Stimulated activated CD4-positive, alpha-beta T cell treated with anti-CD3 and anti-CD28 coated beads, Interleukin-4, amount 100 ng/mL, for 48 hours (primary cell): ENCODE measurements around the gene SKIDA1.

Experiments used
- DNase-seq, 2 donors: peaks; one replicate each; pipeline ENCODE4 v3.0.0-alpha.2; 2020; ENCODE audit warnings: low read depth in 2 of 2

SKIDA1 gene

DNA sequence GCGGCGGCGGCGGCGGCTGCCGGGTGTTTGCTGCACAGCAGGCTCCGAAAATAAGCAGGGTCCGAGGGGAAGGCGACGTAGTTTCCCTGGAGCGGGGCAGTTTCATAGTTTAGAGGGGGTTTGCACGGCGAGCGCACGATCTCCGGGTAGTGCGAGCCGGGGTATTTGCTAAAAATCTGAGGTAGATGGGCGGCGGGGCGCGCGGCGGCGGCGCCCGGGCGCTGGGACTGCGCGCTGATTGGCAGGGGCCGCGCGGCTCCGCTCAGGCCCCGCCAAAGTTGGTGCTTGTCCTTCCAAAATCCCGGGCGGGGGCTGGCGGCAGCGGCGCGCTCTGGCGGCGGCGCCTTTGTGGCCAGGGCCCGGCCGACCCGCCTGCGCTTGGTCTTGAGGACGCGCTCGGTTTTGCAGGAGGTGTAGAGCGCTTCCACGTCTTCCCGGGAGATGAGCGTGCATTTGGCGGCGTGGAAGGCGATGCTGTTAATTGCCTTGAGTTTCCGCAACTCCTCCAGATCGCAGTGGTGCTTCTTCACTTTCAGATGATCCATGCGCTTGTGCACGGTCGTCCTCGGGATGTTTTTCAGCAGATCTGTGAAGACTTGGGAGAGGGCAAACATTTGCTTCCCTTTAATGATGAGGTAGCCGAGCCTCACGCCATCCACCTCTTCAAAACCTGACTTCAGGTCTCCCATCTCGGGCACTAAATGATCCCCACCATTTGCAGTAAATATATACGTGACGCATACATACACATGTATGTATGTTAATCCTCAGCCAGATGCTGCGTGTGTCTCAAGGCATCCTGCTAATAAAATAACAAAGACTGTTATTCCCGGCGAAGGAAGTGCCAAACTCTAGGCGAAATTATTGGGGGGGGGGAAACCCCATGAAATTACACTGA, 8.1 kb downstream of the SKIDA1 start:
- DNase-seq: no peak

DNA sequence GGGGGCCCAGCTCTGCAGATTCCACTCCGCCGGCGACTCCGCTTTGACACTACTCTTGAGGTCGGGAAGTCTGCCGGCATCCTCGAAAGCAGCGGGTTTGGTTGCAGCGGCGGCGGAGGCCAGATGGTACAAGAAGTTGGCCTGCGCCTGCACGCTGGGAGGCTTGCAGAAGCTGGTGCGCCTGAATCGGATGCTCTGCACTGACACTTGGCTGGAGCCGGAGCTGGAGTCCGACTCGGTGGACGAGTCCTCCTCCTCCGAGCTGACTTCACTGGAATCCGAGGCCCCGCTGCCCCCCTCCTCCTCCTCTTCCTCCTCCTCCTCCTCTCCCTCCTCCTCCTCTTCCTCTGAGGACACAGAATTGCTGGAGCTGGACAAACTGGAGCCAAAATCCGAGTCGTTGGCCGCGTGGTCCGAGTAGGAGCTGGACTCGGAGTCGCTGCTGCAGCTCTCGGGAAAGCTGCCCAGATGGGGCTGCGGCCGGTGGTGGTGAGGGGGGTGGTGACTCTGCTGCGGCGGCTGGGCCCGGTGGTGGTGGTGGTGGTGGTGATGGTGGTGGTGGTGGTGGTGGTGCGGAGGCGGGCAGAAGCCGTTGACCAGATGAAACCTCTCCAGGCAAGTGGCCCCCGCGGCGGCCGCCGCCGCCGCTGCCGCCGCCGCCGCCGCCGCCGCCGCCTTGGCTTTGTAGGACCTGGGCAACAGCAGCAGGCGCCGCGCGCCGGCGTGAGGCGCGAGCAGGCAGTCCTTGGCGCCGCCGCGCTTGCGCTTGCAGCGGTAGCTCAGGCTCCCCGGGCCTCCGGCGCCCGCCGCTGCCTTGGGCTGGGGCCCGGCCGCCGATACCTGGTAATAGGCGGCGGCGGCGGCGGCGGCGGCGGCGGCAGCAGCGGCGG, 9.0 kb downstream of the SKIDA1 start:
- no peak for DNase-seq

DNA sequence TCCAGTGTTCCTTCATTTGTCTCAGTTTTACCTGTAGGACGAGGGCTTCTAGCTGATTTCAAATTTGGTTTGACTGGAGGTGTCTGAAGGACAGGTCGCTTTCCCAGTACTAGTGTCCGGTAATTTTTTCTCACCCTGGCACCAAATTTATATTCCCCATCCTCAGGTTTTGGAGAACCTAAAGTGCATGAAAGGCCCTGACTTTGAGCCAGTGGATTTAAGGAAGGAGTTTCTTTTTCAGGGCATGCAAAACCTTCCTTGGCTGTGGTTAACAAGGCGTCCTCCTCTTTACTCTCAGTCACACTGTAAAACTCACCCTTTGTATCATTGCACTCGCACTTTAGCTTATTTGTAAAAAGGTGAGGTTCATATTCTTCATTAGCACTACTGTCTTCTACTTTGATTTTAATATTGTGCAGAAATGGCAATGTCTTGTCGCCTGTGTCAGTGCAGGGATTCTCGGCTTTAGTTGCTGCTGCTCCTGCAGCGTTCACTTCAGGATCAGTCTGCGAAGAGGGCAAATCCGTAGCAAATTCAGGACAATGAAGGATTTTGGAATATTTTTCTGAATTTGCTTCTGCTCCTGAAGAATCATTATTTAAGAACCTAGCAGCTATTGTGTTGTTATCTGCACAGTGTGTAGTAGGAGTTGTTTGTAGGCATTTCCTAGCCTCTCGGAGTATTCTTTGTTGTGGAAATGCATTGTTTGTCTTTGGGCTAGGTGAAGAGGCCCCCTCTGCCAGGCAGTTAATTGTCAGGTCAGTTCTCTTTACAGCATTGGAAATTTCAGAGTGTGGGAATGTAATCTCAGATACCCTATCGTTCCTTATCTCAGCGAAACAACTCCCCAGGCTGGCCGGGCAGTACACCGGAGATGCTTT, 9.9 kb downstream of the SKIDA1 start:
- DNase-seq: no peak

DNA sequence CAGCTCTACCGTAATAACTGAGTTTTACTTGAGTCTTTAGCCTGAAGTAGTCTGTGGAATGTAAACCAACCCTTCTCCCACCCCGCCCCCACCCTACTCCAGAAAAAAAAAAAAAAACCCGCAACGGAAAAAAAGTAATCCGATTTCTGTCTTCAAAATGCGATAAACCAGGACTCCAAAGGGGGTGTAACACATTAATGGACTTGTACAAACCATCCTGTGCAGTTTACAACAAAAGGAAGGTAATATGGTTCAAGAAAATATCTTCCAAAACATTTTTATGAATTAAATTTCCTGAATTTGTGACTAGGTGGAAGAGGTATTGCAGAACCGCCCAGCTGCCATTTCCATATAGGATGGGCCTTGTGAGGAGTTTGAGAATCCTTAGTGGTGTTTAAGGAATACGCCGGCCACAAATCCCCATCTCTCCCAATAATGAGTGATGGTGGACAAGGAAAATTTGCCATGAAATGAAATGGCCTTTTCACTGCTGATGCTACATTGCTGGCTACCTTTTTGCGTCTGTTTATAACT, 10.6 kb downstream of the SKIDA1 start:
- no peak for DNase-seq

DNA sequence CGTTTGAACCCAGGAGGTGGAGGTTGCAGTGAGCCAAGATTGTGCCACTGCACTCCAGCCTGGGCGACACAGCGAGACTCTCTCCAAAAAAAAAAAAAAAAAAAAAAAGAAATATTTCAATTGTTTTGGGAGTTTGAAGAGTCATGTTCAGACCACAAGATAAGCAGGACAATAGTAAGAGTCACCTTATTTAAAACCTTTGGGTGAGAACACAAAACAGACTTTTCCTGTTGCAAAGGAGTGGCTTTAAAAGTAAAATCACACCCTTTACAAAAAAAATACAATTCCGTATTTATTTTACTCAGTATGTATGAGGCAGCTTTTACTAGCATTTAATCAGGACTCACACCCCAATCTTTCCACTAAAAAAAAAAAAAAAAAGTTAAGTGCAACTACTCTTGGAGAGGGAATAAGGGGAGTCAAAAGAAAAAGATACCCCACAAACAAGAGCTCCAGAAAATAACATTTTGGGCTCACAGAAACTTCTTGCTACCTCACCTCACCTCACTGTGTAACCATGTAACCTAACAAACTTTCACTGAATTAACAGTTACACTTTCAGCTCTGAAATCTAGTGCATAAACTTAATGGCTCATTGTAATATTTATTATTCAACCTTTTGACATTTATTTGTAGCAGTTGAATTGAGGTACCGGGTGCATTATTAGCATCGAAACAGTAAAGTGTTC, 11.2 kb downstream of the SKIDA1 start:
- DNase-seq: no peak

DNA sequence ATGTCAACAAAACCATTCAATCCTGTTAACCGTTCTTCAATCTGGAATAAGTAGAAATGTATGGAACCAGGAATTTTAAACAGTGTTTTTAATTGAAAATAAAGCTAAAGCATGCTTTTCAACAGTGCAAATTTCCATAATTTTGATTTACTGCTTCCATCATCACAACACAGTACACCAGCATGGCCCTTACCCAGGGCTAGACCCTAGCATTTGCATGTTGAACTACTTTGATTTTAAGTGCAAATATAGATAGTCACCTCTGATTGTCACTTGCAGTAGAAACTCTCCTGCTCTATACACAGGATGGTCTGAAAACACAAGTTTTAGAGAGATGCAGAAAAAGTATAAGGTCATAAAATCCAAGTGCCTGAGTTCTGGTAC, 12.1 kb downstream of the SKIDA1 start:
- DNase-seq: no peak

DNA sequence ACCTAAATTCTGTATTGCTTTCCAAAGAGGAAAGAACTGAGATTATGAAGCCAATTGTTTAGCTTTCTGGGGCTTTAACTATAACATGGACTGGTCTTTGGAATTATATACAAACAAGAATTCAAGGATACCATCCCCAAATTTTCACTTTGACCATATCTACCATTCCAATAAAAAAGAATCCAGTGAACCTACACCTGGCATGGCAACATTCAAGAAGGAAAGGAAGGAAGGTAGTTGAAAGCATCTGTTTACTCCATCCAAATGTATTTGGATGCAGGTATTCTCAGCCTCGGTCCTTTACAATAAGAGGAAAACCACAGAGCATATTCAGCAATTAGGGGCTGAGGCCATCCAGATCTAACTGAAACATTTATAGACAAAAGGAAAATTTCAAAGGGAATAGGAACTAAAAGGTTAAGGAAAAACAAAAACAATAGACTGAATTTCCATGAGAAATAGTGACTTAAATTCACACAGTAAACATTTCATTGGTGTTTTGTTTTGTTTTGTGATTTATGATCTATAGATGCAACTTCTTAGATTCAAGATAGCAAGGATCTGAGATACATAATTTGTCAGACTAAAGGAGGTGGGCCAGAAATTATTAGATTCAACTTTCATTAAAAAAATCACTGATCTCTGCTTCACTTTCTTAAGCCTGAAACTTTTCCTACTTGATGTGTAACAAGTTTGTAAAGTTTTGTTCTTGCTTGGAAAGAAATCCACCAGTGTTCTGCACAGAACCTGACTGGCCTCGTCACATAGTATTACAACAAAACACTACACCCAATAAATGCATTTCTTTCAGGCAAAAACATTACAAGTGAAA, 12.7 kb downstream of the SKIDA1 start:
- DNase-seq: no peak

DNA sequence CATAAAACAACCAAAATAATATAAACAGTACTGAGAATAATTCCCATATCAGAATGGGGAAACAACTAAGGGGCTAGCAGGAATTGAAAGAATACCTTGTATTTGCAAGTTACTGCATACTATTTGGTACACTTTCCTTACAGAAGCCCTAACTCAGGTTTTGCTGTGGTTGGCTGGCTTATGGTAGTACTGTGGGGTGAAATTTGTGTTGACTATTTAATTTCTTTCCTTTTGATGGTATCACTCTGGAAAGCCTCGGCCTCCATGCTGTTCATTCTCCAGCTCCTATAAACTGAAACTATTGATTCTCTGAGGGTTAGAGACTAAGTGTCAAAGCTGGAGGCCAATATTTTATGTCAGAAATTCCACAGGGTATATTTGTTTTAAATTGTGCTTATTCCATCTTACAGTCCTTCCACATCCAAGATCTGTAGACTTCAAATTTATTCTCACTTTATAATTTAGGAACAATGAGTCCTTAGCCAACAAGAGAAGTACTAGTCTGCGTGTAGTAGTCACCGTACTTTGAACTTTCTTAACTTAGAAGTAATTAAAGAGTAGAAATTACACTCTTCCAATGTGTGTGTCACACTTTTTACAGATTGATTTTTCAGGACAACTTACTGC, 13.4 kb downstream of the SKIDA1 start:
- no peak for DNase-seq

DNA sequence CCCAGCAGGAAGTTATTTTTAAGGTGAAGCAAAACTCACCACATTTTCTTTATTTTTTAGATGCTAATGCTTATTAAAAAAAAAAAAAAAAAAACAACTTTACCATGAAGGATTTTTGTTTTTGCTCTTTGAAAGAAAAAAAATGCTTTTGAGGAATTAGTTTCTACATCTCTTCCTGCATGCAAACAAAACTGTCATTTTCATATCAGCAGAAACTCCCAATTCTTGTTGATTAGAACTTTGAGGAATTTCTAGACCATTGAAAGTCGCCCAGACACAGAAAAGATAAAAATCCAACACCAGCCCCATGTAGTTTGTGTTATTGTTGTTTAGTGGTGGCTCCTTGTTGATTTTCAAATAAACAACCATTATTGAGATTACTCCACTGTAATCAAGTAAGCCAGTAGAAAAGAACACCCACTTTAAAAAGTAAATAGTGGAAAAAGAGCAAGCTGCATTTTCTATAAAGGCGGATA, 14.3 kb downstream of the SKIDA1 start:
- DNase-seq: no peak

DNA sequence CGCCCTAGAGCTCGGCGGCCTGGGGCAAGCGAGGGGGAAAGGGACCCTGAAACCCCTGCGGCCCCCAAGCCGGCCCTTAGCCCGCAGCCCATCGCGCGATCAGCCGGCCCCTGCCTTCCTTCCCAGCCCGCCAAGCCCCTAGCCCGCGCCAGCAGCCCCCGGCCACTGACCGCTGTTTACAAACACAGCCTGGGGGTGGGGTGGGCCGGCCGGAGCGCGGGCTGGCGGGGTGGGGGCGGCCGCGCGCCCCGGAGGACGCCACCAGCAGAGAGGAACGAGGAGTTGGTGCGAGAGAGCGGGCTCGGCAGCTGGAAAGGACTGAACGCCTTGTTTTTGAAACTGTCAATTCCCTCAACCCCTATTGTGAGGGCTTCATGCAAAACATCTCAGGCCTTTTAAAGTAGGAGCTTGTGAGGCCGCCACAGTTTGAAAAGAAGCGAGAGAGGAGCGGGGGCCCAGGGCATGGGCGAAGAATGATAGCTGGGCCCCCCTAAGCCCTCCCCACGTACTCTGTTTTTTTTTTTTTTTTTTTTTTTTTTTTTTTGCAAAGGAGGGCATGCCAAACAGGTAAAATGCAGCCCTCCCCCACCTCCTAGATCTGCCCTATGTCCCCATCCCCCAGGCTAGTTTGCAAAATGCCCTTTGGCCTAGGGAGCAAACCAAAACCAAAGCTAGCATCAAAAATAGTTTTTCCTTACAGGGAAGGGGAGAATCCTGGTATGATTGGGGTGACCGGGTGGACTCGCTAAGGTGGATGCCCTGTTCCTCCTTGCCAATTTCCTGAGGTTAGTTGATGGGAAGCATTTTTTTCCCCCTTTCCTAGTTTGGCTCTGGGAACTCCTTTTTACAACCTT, 15.0 kb downstream of the SKIDA1 start:
- no peak for DNase-seq

DNA sequence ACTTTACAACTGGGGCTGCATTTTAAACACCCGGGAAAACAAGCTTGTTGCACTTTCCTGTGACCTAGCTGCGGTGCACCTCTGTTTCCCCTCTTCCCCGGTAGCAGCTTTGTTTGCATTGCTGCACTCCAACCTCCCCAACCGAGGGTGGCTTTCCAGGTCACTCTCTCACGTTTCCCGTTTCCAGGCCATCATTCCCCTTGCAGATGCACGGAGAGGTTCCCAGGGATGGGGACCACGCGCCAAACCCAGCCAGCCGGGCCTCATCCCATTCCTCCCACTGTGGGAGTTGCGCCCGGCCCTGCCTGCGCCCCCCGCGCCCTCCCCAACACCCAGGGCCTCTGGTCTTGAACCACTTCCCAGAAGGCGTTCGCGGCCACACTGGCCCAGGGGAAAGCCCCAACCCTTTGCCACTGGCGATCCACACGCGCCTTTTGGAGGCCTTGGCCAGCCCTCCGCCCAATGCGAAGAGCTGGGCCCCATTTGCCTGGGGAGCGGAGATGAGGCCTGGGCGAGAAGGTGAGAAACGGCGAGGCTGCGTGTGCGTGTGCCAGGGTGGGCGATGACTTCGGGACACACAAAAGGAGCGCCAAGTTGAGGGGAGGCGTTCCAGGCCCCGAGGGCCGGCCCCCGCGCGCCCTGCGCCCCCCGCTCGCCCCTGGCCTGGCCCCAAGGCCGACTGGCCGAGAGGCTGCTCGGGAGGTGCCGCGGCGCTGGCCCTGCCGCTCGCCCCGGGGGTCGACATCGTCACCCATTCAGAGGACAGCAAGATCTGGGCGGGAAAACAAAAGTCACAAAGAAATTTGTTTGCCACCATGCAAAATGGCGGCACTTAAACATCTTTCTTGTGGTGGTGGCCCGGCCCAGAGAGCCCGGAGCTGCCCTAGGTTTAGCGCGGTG, 15.9 kb downstream of the SKIDA1 start:
- DNase-seq: no peak

DNA sequence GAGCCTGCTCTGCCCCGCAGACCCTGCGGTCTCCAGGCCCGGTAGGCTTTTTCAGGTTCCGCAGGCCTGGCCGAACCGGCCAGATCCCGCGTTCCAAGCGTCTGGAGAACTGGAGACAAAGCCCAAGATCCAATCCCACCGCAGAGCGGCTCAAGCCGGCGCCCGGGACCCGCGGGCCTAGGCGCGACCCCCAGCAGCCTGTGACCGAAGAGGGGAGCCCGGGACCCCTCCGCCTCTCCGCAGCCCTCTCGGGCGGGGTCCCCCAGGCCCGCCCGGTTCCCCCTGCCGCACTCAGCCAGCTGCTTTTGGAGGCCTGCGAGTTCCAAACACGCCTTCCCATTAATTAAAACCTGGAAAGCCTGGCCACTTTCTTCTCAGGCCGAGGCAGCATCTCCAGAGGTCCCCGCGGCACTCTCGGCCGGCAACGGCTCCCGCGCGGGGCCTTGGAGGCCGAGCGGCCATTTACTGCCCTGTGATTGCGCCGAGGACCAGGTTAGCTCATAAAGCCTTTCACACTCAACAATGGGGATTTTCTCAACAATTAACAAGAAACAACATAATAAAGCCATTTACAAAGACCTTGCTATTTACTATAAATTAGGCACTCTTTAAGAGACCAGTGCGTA, 16.7 kb downstream of the SKIDA1 start:
- no peak for DNase-seq

DNA sequence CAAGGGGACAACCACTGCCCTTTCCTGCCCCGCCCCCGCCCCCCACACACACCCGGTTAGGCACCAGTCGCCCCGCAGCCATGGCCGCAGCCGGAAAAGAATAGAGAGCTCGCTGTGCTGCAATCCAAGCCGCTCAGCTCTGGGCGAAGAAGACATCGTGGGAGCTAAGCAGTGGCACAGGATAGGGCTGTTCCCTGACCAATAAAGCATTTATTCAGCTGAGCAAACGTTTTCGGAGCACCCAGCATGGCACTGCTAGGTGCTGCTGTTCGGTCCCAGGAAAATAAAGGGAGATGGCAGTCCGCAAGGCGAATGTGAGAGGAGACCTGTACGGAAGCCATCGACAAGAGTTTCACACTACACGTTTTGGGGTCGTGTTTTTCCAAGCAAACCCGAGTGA, 18.3 kb downstream of the SKIDA1 start:
- no peak for DNase-seq

DNA sequence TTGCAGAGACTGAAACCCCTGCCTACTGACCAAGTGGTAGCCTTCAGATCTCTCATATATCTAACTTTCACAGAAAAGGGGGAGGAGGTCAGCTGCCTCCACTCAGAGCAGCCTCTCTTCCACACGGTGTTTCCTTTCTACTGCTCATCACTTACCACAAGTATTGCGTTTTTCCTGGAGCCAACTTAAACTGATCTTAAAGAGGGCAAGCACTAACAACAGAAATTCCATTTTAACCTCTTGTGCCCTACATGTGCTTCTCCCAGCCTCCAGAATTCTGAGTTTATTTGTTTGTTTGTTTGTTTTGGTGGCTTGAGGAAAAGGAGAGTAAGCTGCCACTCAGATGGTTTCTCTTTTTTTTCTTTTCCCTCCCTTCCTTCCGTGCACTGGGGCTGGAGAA, 19.1 kb downstream of the SKIDA1 start:
- DNase-seq: no peak

DNA sequence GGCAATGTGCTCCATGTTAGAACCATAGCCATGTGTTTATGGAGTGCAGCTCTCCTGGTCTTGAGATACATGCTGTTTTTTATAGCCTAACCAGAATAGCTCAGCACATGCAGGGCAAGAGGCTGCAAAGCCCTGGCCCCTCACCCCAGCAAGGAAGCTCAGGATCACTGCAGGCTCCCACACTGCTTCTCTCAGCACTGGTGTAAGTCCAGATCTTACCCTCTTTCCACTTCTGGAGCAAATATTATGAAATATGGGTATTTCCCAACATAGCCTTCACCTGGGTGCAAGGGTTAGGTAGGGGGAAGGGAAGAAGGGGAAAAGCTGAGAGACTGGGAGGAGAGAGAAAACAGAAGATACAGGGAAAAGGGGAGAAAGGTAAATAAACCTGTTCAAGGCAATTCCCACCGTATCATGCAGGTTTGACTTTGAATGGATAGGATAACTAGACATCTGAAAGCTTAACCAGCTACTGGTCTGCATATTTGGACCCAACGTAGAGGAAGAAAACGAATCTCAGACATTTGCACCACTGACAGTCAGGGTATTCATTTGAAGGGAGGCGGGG, 19.7 kb downstream of the SKIDA1 start:
- no peak for DNase-seq

DNA sequence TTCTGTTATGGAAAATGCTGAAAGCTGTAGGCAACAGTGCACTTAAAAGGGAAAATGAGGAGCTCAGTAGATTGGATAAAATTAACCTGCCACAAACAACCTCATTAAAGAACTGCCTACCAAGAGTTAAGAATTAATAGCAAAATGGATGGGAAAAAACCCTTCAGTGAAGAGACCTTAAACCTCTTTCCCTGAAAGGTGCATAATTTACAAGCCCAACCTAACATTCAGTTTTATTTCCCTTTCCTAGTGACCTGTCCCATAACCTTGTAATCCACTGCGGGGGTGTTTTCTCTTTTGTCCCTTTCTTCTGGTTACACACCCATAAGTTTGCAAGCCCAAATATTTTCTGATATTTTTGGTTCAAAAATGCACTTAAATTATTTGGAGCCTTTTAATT, 21.9 kb downstream of the SKIDA1 start:
- no peak for DNase-seq

DNA sequence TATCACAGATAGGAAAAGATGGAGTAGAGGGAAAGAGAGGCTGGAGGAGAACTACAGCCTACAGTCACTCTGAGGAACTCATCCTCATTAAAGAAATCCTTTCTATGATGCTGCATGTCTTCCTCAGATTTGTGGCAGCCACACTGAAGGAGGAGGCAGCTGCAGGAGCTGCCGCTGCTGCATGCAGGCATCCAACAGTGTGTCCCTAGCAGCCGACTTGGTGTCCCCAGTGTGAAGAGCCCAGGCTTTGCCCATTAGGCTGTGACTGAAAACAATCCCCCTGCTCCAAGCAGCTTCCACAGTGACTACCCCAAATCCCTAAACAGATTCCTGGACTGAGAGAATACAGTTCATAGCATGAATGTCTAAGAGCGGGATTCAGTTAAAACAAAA, 23.1 kb downstream of the SKIDA1 start:
- no peak for DNase-seq
